Measurements from ENCODE around the gene INTS11.

INTS11 gene

GRCh38 chr1:1358433-1359271 is 34.2 kb upstream of the INTS11 start, which contains the start of gene MXRA8:
Gene MXRA8, minus strand, starts transcription at chr1:1358555. Its CDS starts 51 bp downstream, at chr1:1358504.
- in situ Hi-C loops (cut with MboI; ENCODE audit: low sequenced_read_pairs): no loop called here

- in situ Hi-C loops (cut with MboI; ENCODE audit: low sequenced_read_pairs): no loop called here
Measured at GRCh38 chr1:1357871-1358432, 33.5 kb upstream of the INTS11 start.

GRCh38 chr1:1356796-1357401 is 32.4 kb upstream of the INTS11 start:
- in situ Hi-C loops (cut with MboI; ENCODE audit: low sequenced_read_pairs): no loop called here

GRCh38 chr1:1356166-1356795 is 31.8 kb upstream of the INTS11 start:
- in situ Hi-C loops (cut with MboI; ENCODE audit: low sequenced_read_pairs): no loop called here

GRCh38 chr1:1355416-1355815 is 31.0 kb upstream of the INTS11 start:
- in situ Hi-C loops (cut with MboI; ENCODE audit: low sequenced_read_pairs): no loop called here

- in situ Hi-C loops (cut with MboI; ENCODE audit: low sequenced_read_pairs): no loop called here
Measured at GRCh38 chr1:1354271-1355247, 30.1 kb upstream of the INTS11 start.

GRCh38 chr1:1353389-1354151 is 29.1 kb upstream of the INTS11 start:
- in situ Hi-C loops (cut with MboI; ENCODE audit: low sequenced_read_pairs): no loop called here

- in situ Hi-C loops (cut with MboI; ENCODE audit: low sequenced_read_pairs): no loop called here
Measured at GRCh38 chr1:1352786-1353388, 28.4 kb upstream of the INTS11 start.

GRCh38 chr1:1351511-1352427 is 27.3 kb upstream of the INTS11 start:
- in situ Hi-C loops (cut with MboI; ENCODE audit: low sequenced_read_pairs): no loop called here

- in situ Hi-C loops (cut with MboI; ENCODE audit: low sequenced_read_pairs): no loop called here
Measured at GRCh38 chr1:1349256-1350012, 25.0 kb upstream of the INTS11 start, which contains the start of gene DVL1. Gene DVL1, minus strand, starts transcription at chr1:1349418. Its CDS starts 353 bp downstream, at chr1:1349065.

- in situ Hi-C loops (cut with MboI; ENCODE audit: low sequenced_read_pairs): no loop called here
Measured at GRCh38 chr1:1348420-1349255, 24.2 kb upstream of the INTS11 start.

- in situ Hi-C loops (cut with MboI; ENCODE audit: low sequenced_read_pairs): no loop called here
Measured at GRCh38 chr1:1347663-1348419, 23.4 kb upstream of the INTS11 start.

- in situ Hi-C loops (cut with MboI; ENCODE audit: low sequenced_read_pairs): no loop called here
Measured at GRCh38 chr1:1347026-1347595, 22.7 kb upstream of the INTS11 start.

- in situ Hi-C loops (cut with MboI; ENCODE audit: low sequenced_read_pairs): no loop called here
Measured at GRCh38 chr1:1346501-1346890, 22.0 kb upstream of the INTS11 start.

GRCh38 chr1:1345860-1346500 is 21.5 kb upstream of the INTS11 start:
- in situ Hi-C loops (cut with MboI; ENCODE audit: low sequenced_read_pairs): no loop called here

Measured in HL-60/S4 treated with retinoic acid at 250 ng/mL for 4 days and 3 days (cell line).